HG03558 (cell line): ENCODE data around the gene RSF1.
"Not testable (repeated sequence)": the region's sequence is repeated elsewhere in the genome, so short reads cannot be mapped to it uniquely, and the experiment has no call there.

Experiments used
- ATAC-seq: cut with Tn5 transposase; IDR thresholded peaks from one replicate; pipeline ENCODE4 v1.9.1; 2021; ENCODE audit warnings: moderate number of reproducible peaks; ENCODE audit not compliant: unreplicated experiment; ENCODE audit errors: extremely low read depth

Gene RSF1

GRCh38 chr11:77820565-77821348 lies at the start of gene RSF1, which contains the start of gene AAMDC:
Gene RSF1 (minus strand): TSS chr11:77820722. CDS start chr11:77820714, 8 bp downstream.
Gene AAMDC (plus strand): TSS chr11:77821144. CDS start chr11:77842497, 21,353 bp downstream.
- ATAC-seq: peak; percentile 60

DNA sequence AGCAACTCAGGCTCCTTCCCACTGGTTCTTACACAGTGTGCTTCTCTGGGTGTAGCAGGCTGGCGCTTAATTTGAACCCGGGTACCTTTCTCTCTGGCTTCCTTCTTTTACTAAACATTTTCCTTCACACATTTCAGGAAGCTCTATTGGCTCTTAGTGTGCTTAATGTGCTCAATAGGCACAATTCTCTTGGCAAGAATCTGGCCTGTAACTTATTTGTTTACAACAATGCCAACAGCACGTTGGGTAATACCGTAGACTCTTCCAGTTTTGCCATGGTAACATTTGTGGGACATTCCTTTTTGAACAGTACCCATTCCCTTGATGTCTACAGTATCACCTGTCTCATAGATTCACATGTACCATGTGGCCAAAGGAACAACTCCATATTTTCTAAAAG lies 48.2 kb upstream of the RSF1 start:
- ATAC-seq: no peak

DNA sequence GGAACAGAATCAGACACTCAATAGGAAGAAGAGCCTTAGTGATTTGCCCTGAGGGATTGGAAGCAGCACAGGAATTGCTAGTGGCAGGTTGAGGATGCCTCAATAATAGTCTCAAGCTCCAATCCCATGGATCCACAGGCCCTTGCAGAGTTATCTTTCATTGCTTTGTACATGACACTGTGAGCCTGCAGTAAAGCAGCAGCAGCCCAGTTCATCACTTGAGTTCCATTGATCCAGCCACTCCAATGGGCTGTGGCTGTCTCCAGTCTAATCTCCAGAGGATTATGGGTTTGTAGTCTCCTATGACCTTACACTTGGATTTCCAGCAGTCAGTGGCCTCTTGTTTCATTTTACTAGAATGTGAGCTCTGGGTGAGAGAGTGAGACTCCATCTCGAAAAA lies 45.8 kb upstream of the RSF1 start:
- ATAC-seq: no peak

DNA sequence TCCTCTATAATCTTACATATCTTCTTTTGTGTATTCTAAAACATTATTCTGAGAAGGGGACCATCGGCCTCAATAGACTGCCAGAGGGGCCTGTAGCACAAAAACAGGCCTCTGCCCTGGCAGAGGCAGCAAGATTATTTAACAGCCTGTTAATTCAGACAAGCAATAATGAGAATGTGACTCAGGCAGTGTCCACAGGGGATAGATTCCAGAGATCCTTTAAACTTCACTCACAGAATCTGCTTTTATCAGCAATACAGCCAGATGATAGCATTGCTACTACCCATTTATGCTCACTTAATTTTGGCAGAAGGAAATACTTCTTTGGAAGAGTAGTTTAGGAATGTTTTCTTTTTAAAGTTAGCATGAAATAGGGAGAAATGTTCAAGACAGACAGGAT lies 45.3 kb upstream of the RSF1 start:
- ATAC-seq: no peak

DNA sequence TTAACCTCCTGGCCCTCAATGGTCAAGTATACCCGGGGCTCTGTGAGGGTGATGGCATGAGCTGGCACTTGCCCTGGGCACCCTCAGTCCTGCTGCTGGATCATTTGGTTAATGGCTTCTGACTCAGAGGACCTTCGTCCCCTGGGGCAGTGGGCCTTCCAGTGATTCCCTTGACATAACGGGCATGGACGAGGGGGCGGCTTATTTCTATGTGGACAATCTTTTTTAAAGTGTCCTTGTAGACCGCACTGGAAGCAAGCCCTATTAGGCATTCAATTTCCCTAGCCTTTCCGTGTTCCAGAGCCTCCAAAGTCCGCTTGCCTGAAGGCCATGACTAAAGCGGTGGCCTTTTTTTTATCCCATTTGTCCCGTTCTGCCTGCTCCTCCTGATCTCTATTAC lies 40.9 kb upstream of the RSF1 start:
- ATAC-seq: not testable (repeated sequence)

GRCh38 chr11:77857906-77858457 lies 37.5 kb upstream of the RSF1 start:
- ATAC-seq: not testable (repeated sequence)

GRCh38 chr11:77854838-77855237 lies 34.3 kb upstream of the RSF1 start:
- ATAC-seq: no peak

DNA sequence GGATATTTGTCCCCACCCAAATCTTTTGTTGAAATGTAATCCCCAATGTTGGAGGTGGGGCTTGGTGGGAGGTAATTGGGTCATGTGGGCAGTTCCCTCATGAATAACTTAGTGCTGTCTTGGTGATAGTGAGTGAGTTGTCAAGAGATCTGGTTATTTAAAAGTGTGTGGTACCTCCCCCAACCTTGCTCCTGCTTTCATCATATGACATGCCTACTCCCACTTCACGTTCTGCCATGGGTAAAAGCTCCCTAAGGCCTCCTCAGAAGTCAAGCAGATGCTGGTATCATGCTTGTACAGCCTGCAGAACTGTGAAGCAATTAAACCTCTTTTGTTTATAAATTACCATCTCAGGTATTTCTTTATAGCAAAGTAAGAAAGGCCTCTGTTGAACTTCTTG lies 31.0 kb upstream of the RSF1 start:
- no peak for ATAC-seq

DNA sequence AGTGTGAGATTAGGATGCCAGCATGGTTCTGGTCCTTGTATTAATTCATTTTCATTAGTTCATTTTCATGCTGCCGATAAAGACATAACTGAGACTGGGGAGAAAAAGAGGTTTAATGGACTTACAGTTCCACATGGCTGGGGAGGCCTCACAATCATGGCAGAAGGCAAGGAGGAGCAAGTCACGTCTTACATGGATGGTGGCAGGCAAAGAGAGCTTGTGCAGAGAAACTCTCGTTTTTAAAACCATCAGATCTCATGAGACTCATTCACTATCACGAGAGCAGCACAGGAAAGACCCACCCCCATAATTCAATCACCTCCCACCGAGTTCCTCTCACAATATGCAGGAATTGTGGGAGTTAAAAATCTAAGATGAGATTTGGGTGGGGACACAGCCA lies 23.2 kb upstream of the RSF1 start:
- ATAC-seq: not testable (repeated sequence)

GRCh38 chr11:77842441-77843121 lies 22.1 kb upstream of the RSF1 start:
- ATAC-seq: no peak

- no peak for ATAC-seq
Observed at GRCh38 chr11:77833302-77833701, 12.8 kb upstream of the RSF1 start.

GRCh38 chr11:77828926-77829325 lies 8.4 kb upstream of the RSF1 start:
- no peak for ATAC-seq

DNA sequence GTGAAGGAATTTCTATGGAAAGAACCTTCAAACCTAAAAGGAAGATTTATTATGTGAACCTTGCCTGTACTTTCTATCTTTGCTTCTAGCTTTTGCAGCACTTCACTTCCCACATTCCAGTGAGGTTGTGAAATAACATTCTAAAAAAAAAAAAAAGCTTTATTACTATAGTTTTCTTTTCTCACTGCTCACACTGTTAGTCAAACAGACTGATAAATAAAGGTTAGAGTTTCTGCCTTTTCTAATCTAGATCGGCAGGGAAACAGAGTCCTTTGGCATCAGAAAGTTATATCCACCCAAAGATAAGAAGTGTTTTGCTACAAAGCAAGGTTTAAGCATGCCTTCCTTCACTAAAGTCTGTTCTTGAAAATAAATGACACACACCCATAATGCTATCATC lies 3.3 kb upstream of the RSF1 start:
- ATAC-seq: no peak

DNA sequence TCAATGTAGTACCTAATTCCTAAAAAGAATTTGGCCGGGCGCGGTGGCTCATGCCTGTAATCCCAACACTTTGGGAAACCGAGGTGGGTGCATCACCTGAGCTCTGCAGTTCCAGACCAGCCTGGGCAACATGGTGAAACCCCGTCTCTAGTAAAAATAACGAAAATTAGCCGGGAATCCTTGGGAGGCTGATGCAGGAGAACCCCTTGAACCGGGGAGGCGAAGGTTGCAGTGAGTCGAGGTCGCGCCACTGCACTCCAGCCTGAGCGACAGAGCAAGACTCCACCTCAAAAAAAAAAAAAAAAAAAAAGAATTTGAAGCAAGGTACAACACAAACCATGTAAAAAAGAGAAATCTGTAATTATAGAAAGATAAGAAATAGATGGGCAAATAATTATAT lies 1.6 kb upstream of the RSF1 start:
- not testable (repeated sequence) for ATAC-seq

DNA sequence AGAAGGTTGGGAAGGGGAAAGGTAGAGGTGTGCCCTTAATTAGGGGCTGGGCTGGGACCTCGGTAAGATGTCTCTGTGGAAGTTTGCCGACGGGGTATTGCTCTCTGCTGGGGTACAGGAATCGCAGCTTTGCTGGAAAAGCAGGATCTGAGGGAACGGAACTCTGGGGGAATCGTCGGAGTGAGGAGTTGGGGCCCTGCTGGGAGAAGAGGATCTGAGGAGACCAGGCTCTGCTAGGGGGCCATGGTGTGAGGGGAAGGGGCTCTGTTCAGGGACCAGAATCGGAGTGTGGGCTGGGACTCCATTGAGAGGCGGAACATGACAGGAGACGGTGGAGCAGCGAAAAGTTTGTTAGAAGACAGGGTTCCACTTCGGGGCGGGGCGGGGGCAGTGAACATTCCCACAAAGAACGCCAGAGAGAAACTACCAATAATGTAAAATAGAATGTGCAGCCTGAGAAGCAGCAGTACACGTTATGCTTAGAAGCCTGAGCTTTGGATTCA lies 878 bp upstream of the RSF1 start:
- ATAC-seq: no peak

DNA sequence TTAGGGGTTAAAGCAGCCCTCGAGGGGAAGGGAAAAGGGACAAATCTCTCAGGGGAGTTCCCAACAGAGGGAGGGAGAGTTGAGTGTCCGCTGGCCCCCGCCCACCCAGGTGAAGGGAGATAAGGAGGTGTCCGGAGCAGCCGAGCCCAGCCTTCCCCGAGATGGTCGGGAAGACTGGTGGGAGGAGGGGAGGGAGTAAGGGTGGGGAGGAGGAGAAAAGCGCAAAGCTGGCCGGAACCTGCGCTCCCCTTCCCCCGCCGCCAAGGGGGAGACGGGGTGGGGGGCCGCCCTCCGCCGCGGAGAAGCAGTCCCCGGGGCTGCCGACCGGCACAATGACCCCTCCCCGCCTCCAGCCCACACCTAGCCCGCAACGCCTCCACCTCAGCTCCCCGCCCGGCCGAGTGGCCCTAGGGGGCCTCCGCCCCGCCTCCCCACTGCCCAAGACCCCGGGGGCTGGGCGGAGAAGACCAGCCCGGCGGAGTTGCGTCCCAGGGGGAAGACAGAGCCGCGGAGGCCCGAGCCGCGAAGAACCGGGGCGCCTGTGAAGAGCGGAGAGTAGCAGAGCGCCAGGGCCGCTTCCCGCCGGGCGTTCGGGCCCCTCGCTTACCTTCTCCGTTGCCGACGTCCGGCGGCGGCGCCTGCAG lies 479 bp downstream of the RSF1 start:
- ATAC-seq: peak; percentile 2

DNA sequence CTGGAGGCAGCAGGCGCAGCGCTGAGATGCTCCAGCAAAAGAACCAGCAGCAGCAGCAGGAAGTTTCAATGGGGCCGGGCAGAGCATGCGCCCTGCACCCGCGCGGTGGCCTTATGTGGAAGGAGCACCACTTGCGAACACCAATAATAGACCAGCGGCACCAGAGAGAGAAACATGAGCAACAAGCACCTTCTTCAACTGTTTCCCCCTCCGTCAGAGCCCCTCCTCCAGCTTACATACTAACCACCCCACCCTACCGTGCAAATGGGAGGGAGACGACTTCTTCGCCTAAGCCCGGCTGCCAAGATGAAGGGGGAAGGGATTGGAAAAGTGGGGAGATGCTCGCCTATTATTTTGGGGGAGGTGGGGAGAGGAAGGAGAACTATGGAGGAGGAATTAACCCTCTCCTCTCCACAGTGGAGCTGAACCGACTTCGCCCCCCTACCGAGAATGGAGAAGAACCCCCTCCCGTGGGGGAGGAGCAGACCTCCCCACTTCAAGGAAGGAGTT lies 1.1 kb downstream of the RSF1 start:
- ATAC-seq: peak; percentile 33

DNA sequence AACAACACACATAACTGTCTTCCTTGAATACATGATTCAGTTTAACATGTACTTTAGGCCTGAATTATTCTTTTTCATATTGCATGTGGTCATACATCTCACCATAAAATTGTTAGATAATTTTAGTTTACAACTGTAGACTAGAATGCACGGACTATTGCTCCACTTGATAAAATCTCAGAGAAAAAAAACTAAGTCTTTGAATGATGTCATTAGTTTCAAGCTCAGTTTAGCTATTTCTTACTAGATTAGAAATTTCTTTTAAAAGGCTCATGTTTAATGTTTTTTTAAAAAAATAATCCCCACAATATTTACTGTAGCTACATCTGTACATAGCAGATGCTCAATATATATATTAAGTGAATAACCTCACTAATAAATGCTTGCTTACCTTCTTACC lies 5.1 kb downstream of the RSF1 start:
- ATAC-seq: no peak

GRCh38 chr11:77814848-77815247 lies 5.7 kb downstream of the RSF1 start:
- no peak for ATAC-seq

DNA sequence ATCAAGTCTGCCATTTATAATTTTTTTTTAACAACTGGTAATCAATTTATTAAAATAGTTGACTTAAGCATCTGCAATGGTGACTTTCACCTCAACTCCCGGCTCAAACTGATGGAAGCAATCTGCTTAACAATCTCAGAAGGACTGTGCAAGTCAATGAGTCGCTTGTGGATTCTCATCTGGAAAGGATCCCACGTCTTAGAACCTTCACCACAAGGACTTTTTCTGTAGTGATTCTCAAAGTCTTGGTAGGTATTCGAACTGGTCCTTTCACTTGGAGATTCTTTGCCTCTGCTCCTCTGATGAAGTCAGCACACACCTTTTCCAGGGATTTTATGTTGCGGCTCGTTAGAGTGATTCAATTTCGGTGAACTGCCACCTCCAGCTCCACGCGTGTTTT lies 7.3 kb downstream of the RSF1 start:
- no peak for ATAC-seq

- ATAC-seq: no peak
Observed at GRCh38 chr11:77806993-77807392, 13.5 kb downstream of the RSF1 start.
